SK-N-MC (cell line): ENCODE data around the gene DOK1.

Experiments used
- EZH2 ChIP-seq: fragments of 200-600 bp; sonication (generic); IDR thresholded peaks from one replicate; pipeline ENCODE4 v1.6.1; 2017; ENCODE audit warnings: antibody characterized with exemption
- FOXP2 ChIP-seq: optimal IDR thresholded peaks from 2 replicates; pipeline ENCODE3; 2011; ENCODE audit warnings: mild to moderate bottlenecking, moderate library complexity; ENCODE audit not compliant: insufficient read depth; ENCODE audit errors: extremely low read length, control extremely low read depth
- POLR2AphosphoS5 ChIP-seq: IDR thresholded peaks from 2 replicates; pipeline ENCODE4 v1.6.1; 2012; ENCODE audit warnings: mild to moderate bottlenecking, low read depth, low read length, borderline replicate concordance

DNA sequence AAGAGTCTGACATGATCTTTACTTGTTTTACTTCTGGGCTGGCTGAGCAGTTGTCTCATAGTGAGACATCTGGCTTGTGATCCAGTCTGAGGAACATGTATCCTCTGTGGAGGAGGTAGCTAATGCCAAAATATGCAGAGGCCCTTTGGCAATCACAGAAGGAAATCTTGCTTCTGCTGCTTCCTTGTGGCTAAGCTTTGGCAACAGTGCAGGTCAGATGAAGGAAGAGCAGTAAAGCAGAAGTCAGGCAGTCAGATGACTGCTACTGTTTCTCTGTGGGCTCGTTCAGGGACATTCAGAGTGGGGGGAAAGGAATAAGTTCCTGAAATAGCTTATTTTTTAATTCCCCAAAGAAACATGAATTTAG, 22.3 kb downstream of the DOK1 start:
- TF ChIP-seq POLR2AphosphoS5, result no peak
- TF ChIP-seq EZH2, result no peak
- no peak for TF ChIP-seq FOXP2
